ENCODE results near the gene AKT1S1. TPM values are rescaled to one million over a fixed set of nuclear protein-coding genes. Genes with fewer than 3 reads are reported as not detected.
"Not testable (repeated sequence)": the region's sequence is repeated elsewhere in the genome, so short reads cannot be mapped to it uniquely, and the experiment has no call there.

The AKT1S1 gene
- total RNA-seq, 1 donor from 2014 or later = 48.8 TPM

DNA sequence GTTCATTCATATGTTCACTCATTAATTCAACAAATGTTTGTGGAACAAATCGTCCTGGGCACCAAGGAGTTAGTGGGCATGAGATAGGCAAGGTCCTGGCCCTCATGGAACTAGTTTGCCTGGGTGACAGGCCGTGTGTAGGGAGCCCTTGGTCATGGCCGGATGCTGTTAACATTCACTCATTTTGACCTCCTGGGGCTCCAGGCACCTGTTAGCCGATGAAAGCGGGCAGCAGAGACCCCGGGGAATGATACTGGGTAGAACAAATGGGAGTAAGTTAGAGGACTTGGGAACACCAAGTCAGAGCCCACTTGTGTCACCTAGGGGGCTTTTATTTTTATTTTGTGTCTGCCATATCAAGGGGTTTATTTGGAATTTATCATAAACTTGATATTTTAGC lies 52.5 kb downstream of the AKT1S1 start:
- H3K4me3 Mint-ChIP-seq (ENCODE audit: low read depth) = no peak overlapping the region
- H3K9me3 Mint-ChIP-seq (ENCODE audit: low read depth) = no peaks in the 10 kb centered on the region
- DNase-seq (ENCODE audit: low spot score, unreplicated experiment) = no peak
- no peak overlapping the region for H3K27ac Mint-ChIP-seq
- H3K4me1 Mint-ChIP-seq (ENCODE audit: low read depth) = peaks cover 8% of the 10 kb centered on the region
- H3K27me3 Mint-ChIP-seq = no peaks in the 10 kb centered on the region
- peaks cover 5% of the 10 kb centered on the region for H3K36me3 Mint-ChIP-seq (ENCODE audit: insufficient read depth)
- TF ChIP-seq, protein P1, sequence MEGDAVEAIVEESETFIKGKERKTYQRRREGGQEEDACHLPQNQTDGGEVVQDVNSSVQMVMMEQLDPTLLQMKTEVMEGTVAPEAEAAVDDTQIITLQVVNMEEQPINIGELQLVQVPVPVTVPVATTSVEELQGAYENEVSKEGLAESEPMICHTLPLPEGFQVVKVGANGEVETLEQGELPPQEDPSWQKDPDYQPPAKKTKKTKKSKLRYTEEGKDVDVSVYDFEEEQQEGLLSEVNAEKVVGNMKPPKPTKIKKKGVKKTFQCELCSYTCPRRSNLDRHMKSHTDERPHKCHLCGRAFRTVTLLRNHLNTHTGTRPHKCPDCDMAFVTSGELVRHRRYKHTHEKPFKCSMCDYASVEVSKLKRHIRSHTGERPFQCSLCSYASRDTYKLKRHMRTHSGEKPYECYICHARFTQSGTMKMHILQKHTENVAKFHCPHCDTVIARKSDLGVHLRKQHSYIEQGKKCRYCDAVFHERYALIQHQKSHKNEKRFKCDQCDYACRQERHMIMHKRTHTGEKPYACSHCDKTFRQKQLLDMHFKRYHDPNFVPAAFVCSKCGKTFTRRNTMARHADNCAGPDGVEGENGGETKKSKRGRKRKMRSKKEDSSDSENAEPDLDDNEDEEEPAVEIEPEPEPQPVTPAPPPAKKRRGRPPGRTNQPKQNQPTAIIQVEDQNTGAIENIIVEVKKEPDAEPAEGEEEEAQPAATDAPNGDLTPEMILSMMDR (IDR thresholded peaks at IDR 0.05; ENCODE audit: unreplicated experiment) = no peak

DNA sequence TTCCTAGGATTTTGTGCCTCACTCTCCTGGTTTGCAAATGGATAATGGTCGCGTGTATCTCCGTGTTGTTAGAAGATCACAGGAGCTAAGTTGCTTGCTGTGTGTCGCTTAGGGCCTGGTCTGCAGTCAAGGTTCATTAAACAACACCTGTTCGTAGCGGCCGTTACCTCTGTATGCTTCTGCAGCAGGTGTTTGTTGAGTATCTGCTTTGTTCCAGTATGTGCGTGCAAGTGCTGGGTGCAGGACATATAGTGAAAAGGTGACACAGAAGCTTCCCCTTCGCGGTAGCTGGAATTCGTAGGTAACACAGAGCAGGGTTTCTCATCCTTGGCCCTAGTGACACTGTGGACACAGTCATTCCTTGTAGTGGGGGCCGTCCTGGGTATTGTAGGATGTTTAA lies 53.7 kb downstream of the AKT1S1 start:
- no peak overlapping the region for H3K4me3 Mint-ChIP-seq (ENCODE audit: low read depth)
- H3K4me1 Mint-ChIP-seq (ENCODE audit: low read depth) = peaks cover 17% of the 10 kb centered on the region
- no peaks in the 10 kb centered on the region for H3K9me3 Mint-ChIP-seq (ENCODE audit: low read depth)
- H3K36me3 Mint-ChIP-seq (ENCODE audit: insufficient read depth) = peaks cover 5% of the 10 kb centered on the region
- H3K27me3 Mint-ChIP-seq = no peaks in the 10 kb centered on the region
- no peak for DNase-seq (ENCODE audit: low spot score, unreplicated experiment)
- TF ChIP-seq, protein P1 (IDR thresholded peaks at IDR 0.05; ENCODE audit: unreplicated experiment) = no peak
- H3K27ac Mint-ChIP-seq = peak overlapping the region; percentile 73

DNA sequence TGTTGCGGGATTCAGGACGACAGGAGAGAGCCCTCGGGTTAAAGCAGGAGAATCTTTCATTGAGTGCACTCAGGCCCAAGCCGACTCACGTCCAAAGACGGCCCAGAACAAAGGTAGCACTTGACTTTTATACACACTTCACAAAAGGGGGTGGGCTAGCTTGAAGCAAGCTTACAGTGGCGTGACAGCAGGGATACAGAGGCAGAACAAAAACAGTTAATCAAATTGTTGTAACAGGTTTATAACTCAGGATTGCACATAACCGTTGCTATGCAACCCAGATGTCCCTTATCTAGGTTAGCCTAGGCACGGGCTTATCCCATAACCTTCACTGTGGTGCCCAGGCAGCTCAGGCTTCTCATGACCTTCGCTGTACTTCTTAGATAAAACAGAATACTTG lies 57.0 kb downstream of the AKT1S1 start:
- TF ChIP-seq, protein P1 (IDR thresholded peaks at IDR 0.05; ENCODE audit: unreplicated experiment) = no peak
- Mint-ChIP-seq H3K36me3 (ENCODE audit: insufficient read depth) (peaks cover 5% of the 10 kb centered on the region), H3K9me3 (ENCODE audit: low read depth) (no peaks in the 10 kb centered on the region), H3K4me3 (ENCODE audit: low read depth) (peak overlapping the region; percentile 99), H3K27me3 (no peaks in the 10 kb centered on the region), H3K4me1 (ENCODE audit: low read depth) (peaks cover 19% of the 10 kb centered on the region), H3K27ac (peak overlapping the region; percentile 90)
- no peak for DNase-seq (ENCODE audit: low spot score, unreplicated experiment)

DNA sequence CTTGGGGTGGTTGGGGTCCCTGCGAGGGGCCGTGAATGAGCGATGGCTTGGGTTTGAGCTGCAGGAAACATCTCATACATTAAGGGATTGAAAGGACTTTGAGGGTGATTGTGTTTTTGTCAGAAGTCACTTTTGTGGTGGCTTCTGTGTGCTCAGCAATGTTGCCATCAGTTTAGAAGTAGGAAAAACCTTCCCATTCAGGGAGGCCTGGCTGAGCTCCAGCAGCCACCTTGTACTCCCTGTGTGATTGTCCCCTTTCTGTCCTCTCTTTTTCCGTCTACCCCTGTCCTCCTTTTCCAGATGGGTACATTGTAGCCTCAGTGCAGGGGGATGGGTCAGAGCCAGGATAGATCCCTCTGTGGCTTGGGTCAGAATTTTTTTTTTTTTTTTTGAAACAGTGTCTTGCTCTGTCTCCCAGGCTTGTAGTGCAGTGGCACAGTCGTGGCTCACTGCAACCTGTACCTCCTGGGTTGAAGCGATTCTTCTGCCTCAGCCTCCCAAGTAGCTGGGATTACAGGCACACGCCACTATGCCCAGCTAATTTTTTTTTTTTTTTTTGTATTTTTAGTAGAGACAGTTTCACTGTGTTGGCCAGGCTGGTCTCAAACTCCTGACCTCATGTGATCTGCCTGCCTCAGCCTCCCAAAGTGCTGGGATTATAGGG lies 57.6 kb downstream of the AKT1S1 start:
- DNase-seq (ENCODE audit: low spot score, unreplicated experiment); H3K9me3 Mint-ChIP-seq (ENCODE audit: low read depth); H3K36me3 Mint-ChIP-seq (ENCODE audit: insufficient read depth); H3K27me3 Mint-ChIP-seq: not testable (repeated sequence)
- Mint-ChIP-seq H3K4me3 (ENCODE audit: low read depth) (peak overlapping the region; percentile 99), H3K27ac (peak overlapping the region; percentile 99), H3K4me1 (ENCODE audit: low read depth) (peaks cover 19% of the 10 kb centered on the region)

Small RNA genes within 50 kb of the gene (microRNA-seq; reads per million reads assigned to microRNA genes)
- gene MIR4749 (ENCODE audit: borderline number of aligned reads, unreplicated experiment) (15.5 reads per million, percentile 26 among the genes with 10 or more reads in this experiment), gene MIR4750 (ENCODE audit: borderline number of aligned reads, unreplicated experiment) (4.2 reads per million), gene MIR6800 (ENCODE audit: borderline number of aligned reads, unreplicated experiment) (4.8 reads per million)

Other genes starting within 250 kb of the AKT1S1 start
- gene RRAS, start 237.2 kb downstream of the AKT1S1 start, total RNA-seq = 2.6 and 3.9 TPM in 2 replicates
- gene SCAF1, start 235.1 kb downstream of the AKT1S1 start, total RNA-seq = 83.2 and 90.7 TPM in 2 replicates
- gene IRF3, start 211.5 kb downstream of the AKT1S1 start, total RNA-seq = 103 and 110 TPM in 2 replicates
- 58.5 and 59.0 TPM in 2 replicates for gene BCL2L12, start 211.4 kb downstream of the AKT1S1 start, total RNA-seq
- 299 and 306 TPM in 2 replicates for gene PRMT1, start 200.1 kb downstream of the AKT1S1 start, total RNA-seq
- gene ADM5, start 187.8 kb downstream of the AKT1S1 start, total RNA-seq = 7.7 TPM in 2 replicates
- gene CPT1C, start 186.2 kb downstream of the AKT1S1 start, total RNA-seq = 49.9 and 53.1 TPM in 2 replicates
- gene TSKS, start 114.0 kb downstream of the AKT1S1 start, total RNA-seq = not detected in 2 replicates
- gene AP2A1, start 110.4 kb downstream of the AKT1S1 start, total RNA-seq = 76.0 and 76.3 TPM in 2 replicates
- 37.8 and 40.0 TPM in 2 replicates for gene FUZ, start 64.1 kb downstream of the AKT1S1 start, total RNA-seq
- gene MED25, start 59.1 kb downstream of the AKT1S1 start, total RNA-seq = 136 and 141 TPM in 2 replicates
- 518 and 564 TPM in 2 replicates for gene PTOV1, start 26.2 kb downstream of the AKT1S1 start, total RNA-seq
- gene PNKP, start 9.8 kb downstream of the AKT1S1 start, total RNA-seq = 137 and 144 TPM in 2 replicates
- 44.6 and 45.4 TPM in 2 replicates for gene TBC1D17, start 347 bp upstream of the AKT1S1 start, total RNA-seq
- gene IL4I1, start 19.5 kb upstream of the AKT1S1 start, total RNA-seq = 0.24 and 0.40 TPM in 2 replicates
- gene ATF5, start 51.9 kb upstream of the AKT1S1 start, total RNA-seq = 14.5 and 15.9 TPM in 2 replicates
- gene NUP62, start 52.1 kb upstream of the AKT1S1 start, total RNA-seq = 80.8 and 85.9 TPM in 2 replicates
- gene SIGLEC11, start 83.8 kb upstream of the AKT1S1 start, total RNA-seq = not detected in 2 replicates
- gene VRK3, start 148.0 kb upstream of the AKT1S1 start, total RNA-seq = 45.4 and 53.4 TPM in 2 replicates
- gene ZNF473, start 148.7 kb upstream of the AKT1S1 start, total RNA-seq = 15.5 TPM in 2 replicates

Measured in progenitor cell of endocrine pancreas (in vitro differentiated cells).